HL-60 (cell line): ENCODE results near the gene WWOX.

Experiments
- DNase-seq, 2 experiments: peaks; one replicate each; pipeline ENCODE4 v3.0.0-alpha.2; 2010 to 2020; ENCODE audit warnings: low read depth in 1 of 2, low spot score in 1 of 2
- H3K27ac ChIP-seq: fragments of 250-450 bp; sonication (Bioruptor Pico); replicated peaks from 2 replicates; pipeline ENCODE4 v1.5.1; 2020; ENCODE audit warnings: mild to moderate bottlenecking, moderate library complexity
- H3K27me3 ChIP-seq: fragments of 250-450 bp; sonication (Bioruptor Pico); 2 replicates; pipeline ENCODE4 v1.5.1; 2021; ENCODE audit warnings: mild to moderate bottlenecking, moderate library complexity; ENCODE audit not compliant: insufficient read depth, poor library complexity, severe bottlenecking
- H3K4me3 ChIP-seq: replicated peaks from 2 replicates; pipeline ENCODE4 v1.5.1; 2011; ENCODE audit warnings: mild to moderate bottlenecking, control low read depth, low read length; ENCODE audit not compliant: insufficient read depth
- CTCF ChIP-seq: IDR thresholded peaks from one replicate; pipeline ENCODE4 v1.5.1; 2011; ENCODE audit warnings: low read length, control low read depth, inconsistent platforms; ENCODE audit not compliant: insufficient read depth
- GABPA ChIP-seq: IDR thresholded peaks from 2 replicates; pipeline ENCODE4 v1.6.1; 2012; ENCODE audit warnings: low read depth
- POLR2AphosphoS5 ChIP-seq: IDR thresholded peaks from 2 replicates; pipeline ENCODE4 v1.6.1; 2012; ENCODE audit warnings: low read depth
- REST ChIP-seq: IDR thresholded peaks from 2 replicates; pipeline ENCODE4 v1.6.1; 2012; ENCODE audit warnings: low read depth; ENCODE audit not compliant: insufficient replicate concordance
- SPI1 ChIP-seq: IDR thresholded peaks from 2 replicates; pipeline ENCODE4 v1.6.1; 2012; ENCODE audit warnings: low read depth, mild to moderate bottlenecking, borderline replicate concordance

WWOX gene

GRCh38 chr16:78399384-78399783, 299.9 kb downstream of the WWOX start:
- Histone ChIP-seq H3K27me3 (no peaks in the 10 kb centered on the region), H3K4me3 (no peak overlapping the region), H3K27ac (no peak overlapping the region)
- DNase-seq = no peak
- TF ChIP-seq GABPA (no peak), POLR2AphosphoS5 (no peak), SPI1 (no peak), CTCF (no peak), REST (no peak)

GRCh38 chr16:78402833-78403232, 303.4 kb downstream of the WWOX start:
- no peak overlapping the region for H3K27ac ChIP-seq
- no peak for DNase-seq
- H3K4me3 ChIP-seq = no peak overlapping the region
- no peaks in the 10 kb centered on the region for H3K27me3 ChIP-seq
- TF ChIP-seq REST (no peak), CTCF (no peak)

- no peak overlapping the region for H3K4me3 ChIP-seq
- no peak for DNase-seq
- TF ChIP-seq REST = no peak
- no peaks in the 10 kb centered on the region for H3K27me3 ChIP-seq
- H3K27ac ChIP-seq = no peak overlapping the region
Observed at GRCh38 chr16:78405040-78405439, 305.6 kb downstream of the WWOX start.

- no peak overlapping the region for H3K4me3 ChIP-seq
- H3K27ac ChIP-seq = no peak overlapping the region
- TF ChIP-seq POLR2AphosphoS5 = no peak
- no peak for TF ChIP-seq GABPA
- no peak for TF ChIP-seq SPI1
- TF ChIP-seq CTCF = no peak
- DNase-seq = no peak
- no peaks in the 10 kb centered on the region for H3K27me3 ChIP-seq
Observed at GRCh38 chr16:78405833-78406232, 306.4 kb downstream of the WWOX start.
